Measurements from ENCODE around the gene USP17L19. TPM values are rescaled to one million over a fixed set of nuclear protein-coding genes. Genes with fewer than 3 reads are reported as not detected.
"Not testable (repeated sequence)": the region's sequence is repeated elsewhere in the genome, so short reads cannot be mapped to it uniquely, and the experiment has no call there.

USP17L19 gene
- total and polyA plus RNA-seq, 2 experiments from 2014 or later, result not detected

GRCh38 chr4:9238461-9238860, 14.7 kb upstream of the USP17L19 start:
- in situ Hi-C loops (cut with MboI); H3K4me2 ChIP-seq (ENCODE audit: unreplicated experiment); H3K36me3 ChIP-seq (ENCODE audit: low read depth); H3K9ac ChIP-seq; H2AFZ ChIP-seq; H3K79me2 ChIP-seq (ENCODE audit: insufficient read depth); H3K27ac ChIP-seq; H4K20me1 ChIP-seq (ENCODE audit: insufficient read depth); DNase-seq; H3K4me3 ChIP-seq; H3K27me3 ChIP-seq (replicated peaks; ENCODE audit: insufficient read depth); H3K9me3 ChIP-seq (ENCODE audit: low read depth); H3K4me1 ChIP-seq (ENCODE audit: insufficient read depth); H3K9me2 ChIP-seq (ENCODE audit: insufficient read depth); H3F3A ChIP-seq (ENCODE audit: insufficient read depth): not testable (repeated sequence)
- 40% methylated on average over 3 to 4 of the region's 12 CpGs for WGBS, 2 experiments (ENCODE audit: low coverage in 1 of 2, low lambda C conversion rate in 2 of 2, missing lambda C conversion rate in 2 of 2)

- H3K9me3 ChIP-seq (ENCODE audit: low read depth); H3K27ac ChIP-seq; H3K27me3 ChIP-seq (replicated peaks; ENCODE audit: insufficient read depth); H3K4me2 ChIP-seq (ENCODE audit: unreplicated experiment); in situ Hi-C loops (cut with MboI); H4K20me1 ChIP-seq (ENCODE audit: insufficient read depth); H3K4me1 ChIP-seq (ENCODE audit: insufficient read depth); DNase-seq; H3K9ac ChIP-seq; H3K79me2 ChIP-seq (ENCODE audit: insufficient read depth); H3K9me2 ChIP-seq (ENCODE audit: insufficient read depth); H3K36me3 ChIP-seq (ENCODE audit: low read depth); H2AFZ ChIP-seq; H3K4me3 ChIP-seq; H3F3A ChIP-seq (ENCODE audit: insufficient read depth): not testable (repeated sequence)
- WGBS, 2 experiments (ENCODE audit: low coverage in 1 of 2, low lambda C conversion rate in 2 of 2, missing lambda C conversion rate in 2 of 2), result 61 to 67% methylated on average over 12 of the region's 14 CpGs
Observed at GRCh38 chr4:9243579-9243978, 9.6 kb upstream of the USP17L19 start, which contains the start of gene USP17L17. Gene USP17L17, plus strand, starts transcription at chr4:9243879. Its CDS starts 0 bp downstream, at chr4:9243879.

GRCh38 chr4:9247953-9248680, 5.1 kb upstream of the USP17L19 start, which contains the start of gene USP17L18:
Gene USP17L18, plus strand, starts transcription at chr4:9248630. Its CDS starts 0 bp downstream, at chr4:9248630.
- H3K4me3 ChIP-seq; H3K9me3 ChIP-seq (ENCODE audit: low read depth); H3K4me2 ChIP-seq (ENCODE audit: unreplicated experiment); H3F3A ChIP-seq (ENCODE audit: insufficient read depth); in situ Hi-C loops (cut with MboI); H3K4me1 ChIP-seq (ENCODE audit: insufficient read depth); H3K27me3 ChIP-seq (replicated peaks; ENCODE audit: insufficient read depth); H3K36me3 ChIP-seq (ENCODE audit: low read depth); DNase-seq; H3K9ac ChIP-seq; H3K79me2 ChIP-seq (ENCODE audit: insufficient read depth); H4K20me1 ChIP-seq (ENCODE audit: insufficient read depth); H3K27ac ChIP-seq; H3K9me2 ChIP-seq (ENCODE audit: insufficient read depth); H2AFZ ChIP-seq: not testable (repeated sequence)
- 60% methylated on average over 17 to 18 of the region's 26 CpGs for WGBS, 2 experiments (ENCODE audit: low coverage in 1 of 2, low lambda C conversion rate in 2 of 2, missing lambda C conversion rate in 2 of 2)

- WGBS, 2 experiments (ENCODE audit: low coverage in 1 of 2, low lambda C conversion rate in 2 of 2, missing lambda C conversion rate in 2 of 2), result no CpG with 5 or more reads among the region's 15 CpGs
- in situ Hi-C loops (cut with MboI), result not testable (repeated sequence)
Observed at GRCh38 chr4:9257824-9258223, 4.6 kb downstream of the USP17L19 start, which contains the start of gene USP17L20. Gene USP17L20, plus strand, starts transcription at chr4:9258124. Its CDS starts 0 bp downstream, at chr4:9258124.

GRCh38 chr4:9262572-9262971, 9.4 kb downstream of the USP17L19 start, which contains the start of gene USP17L21:
Gene USP17L21, plus strand, starts transcription at chr4:9262872. Its CDS starts 0 bp downstream, at chr4:9262872.
- H3K9ac ChIP-seq; H3K4me2 ChIP-seq (ENCODE audit: unreplicated experiment); H3K36me3 ChIP-seq (ENCODE audit: low read depth); H3K9me2 ChIP-seq (ENCODE audit: insufficient read depth); H4K20me1 ChIP-seq (ENCODE audit: insufficient read depth); H2AFZ ChIP-seq; DNase-seq; H3K4me3 ChIP-seq; H3K4me1 ChIP-seq (ENCODE audit: insufficient read depth); H3K27ac ChIP-seq; H3K9me3 ChIP-seq (ENCODE audit: low read depth); H3K79me2 ChIP-seq (ENCODE audit: insufficient read depth); H3F3A ChIP-seq (ENCODE audit: insufficient read depth); in situ Hi-C loops (cut with MboI); H3K27me3 ChIP-seq (replicated peaks; ENCODE audit: insufficient read depth): not testable (repeated sequence)
- no CpG with 5 or more reads among the region's 13 CpGs for WGBS, 2 experiments (ENCODE audit: low coverage in 1 of 2, low lambda C conversion rate in 2 of 2, missing lambda C conversion rate in 2 of 2)

More at GRCh38 chr4:9257824-9258223, 4.6 kb downstream of the USP17L19 start, which contains the start of gene USP17L20:
- H3K79me2 ChIP-seq (ENCODE audit: insufficient read depth); H3K9me2 ChIP-seq (ENCODE audit: insufficient read depth); H3K4me2 ChIP-seq (ENCODE audit: unreplicated experiment); H3K36me3 ChIP-seq (ENCODE audit: low read depth); H3K27ac ChIP-seq; H3K9ac ChIP-seq; DNase-seq; H2AFZ ChIP-seq; H3K4me1 ChIP-seq (ENCODE audit: insufficient read depth); H4K20me1 ChIP-seq (ENCODE audit: insufficient read depth); H3F3A ChIP-seq (ENCODE audit: insufficient read depth); H3K4me3 ChIP-seq; H3K27me3 ChIP-seq (replicated peaks; ENCODE audit: insufficient read depth); H3K9me3 ChIP-seq (ENCODE audit: low read depth): not testable (repeated sequence)

GRCh38 chr4:9267319-9267718, 14.1 kb downstream of the USP17L19 start, which contains the start of gene USP17L22:
Gene USP17L22, plus strand, starts transcription at chr4:9267619. Its CDS starts 0 bp downstream, at chr4:9267619.
- H3K4me1 ChIP-seq (ENCODE audit: insufficient read depth); H3K9me3 ChIP-seq (ENCODE audit: low read depth); H3K9me2 ChIP-seq (ENCODE audit: insufficient read depth); H3F3A ChIP-seq (ENCODE audit: insufficient read depth); H2AFZ ChIP-seq; H3K27me3 ChIP-seq (replicated peaks; ENCODE audit: insufficient read depth); H3K9ac ChIP-seq; DNase-seq; H3K79me2 ChIP-seq (ENCODE audit: insufficient read depth); H3K27ac ChIP-seq; H4K20me1 ChIP-seq (ENCODE audit: insufficient read depth); H3K4me2 ChIP-seq (ENCODE audit: unreplicated experiment); H3K36me3 ChIP-seq (ENCODE audit: low read depth); in situ Hi-C loops (cut with MboI); H3K4me3 ChIP-seq: not testable (repeated sequence)
- WGBS, 2 experiments (ENCODE audit: low coverage in 1 of 2, low lambda C conversion rate in 2 of 2, missing lambda C conversion rate in 2 of 2), result no CpG with 5 or more reads among the region's 15 CpGs

- H3K36me3 ChIP-seq (ENCODE audit: low read depth); H3F3A ChIP-seq (ENCODE audit: insufficient read depth); H3K4me2 ChIP-seq (ENCODE audit: unreplicated experiment); H3K9me3 ChIP-seq (ENCODE audit: low read depth); H3K4me1 ChIP-seq (ENCODE audit: insufficient read depth); H3K4me3 ChIP-seq; H2AFZ ChIP-seq; H3K27ac ChIP-seq; H4K20me1 ChIP-seq (ENCODE audit: insufficient read depth); H3K27me3 ChIP-seq (replicated peaks; ENCODE audit: insufficient read depth); H3K9me2 ChIP-seq (ENCODE audit: insufficient read depth); in situ Hi-C loops (cut with MboI); DNase-seq; H3K79me2 ChIP-seq (ENCODE audit: insufficient read depth); H3K9ac ChIP-seq: not testable (repeated sequence)
- WGBS, 2 experiments (ENCODE audit: low coverage in 1 of 2, low lambda C conversion rate in 2 of 2, missing lambda C conversion rate in 2 of 2), result 60 to 61% methylated on average over 8 of the region's 10 CpGs
Observed at GRCh38 chr4:9271719-9272118, 18.5 kb downstream of the USP17L19 start.

Measured in GM23248 (cell line).